Stimulated activated CD4-positive, alpha-beta T cell treated with anti-CD3 and anti-CD28 coated beads, Interleukin-2, amount 100 ng/mL, for 24 hours (primary cell): ENCODE results near the gene RAD51C.
"Not testable (repeated sequence)": the region's sequence is repeated elsewhere in the genome, so short reads cannot be mapped to it uniquely, and the experiment has no call there.

Source experiments
- DNase-seq, 2 donors: peaks; one replicate each; pipeline ENCODE4 v3.0.0-alpha.2; 2020

RAD51C gene

DNA sequence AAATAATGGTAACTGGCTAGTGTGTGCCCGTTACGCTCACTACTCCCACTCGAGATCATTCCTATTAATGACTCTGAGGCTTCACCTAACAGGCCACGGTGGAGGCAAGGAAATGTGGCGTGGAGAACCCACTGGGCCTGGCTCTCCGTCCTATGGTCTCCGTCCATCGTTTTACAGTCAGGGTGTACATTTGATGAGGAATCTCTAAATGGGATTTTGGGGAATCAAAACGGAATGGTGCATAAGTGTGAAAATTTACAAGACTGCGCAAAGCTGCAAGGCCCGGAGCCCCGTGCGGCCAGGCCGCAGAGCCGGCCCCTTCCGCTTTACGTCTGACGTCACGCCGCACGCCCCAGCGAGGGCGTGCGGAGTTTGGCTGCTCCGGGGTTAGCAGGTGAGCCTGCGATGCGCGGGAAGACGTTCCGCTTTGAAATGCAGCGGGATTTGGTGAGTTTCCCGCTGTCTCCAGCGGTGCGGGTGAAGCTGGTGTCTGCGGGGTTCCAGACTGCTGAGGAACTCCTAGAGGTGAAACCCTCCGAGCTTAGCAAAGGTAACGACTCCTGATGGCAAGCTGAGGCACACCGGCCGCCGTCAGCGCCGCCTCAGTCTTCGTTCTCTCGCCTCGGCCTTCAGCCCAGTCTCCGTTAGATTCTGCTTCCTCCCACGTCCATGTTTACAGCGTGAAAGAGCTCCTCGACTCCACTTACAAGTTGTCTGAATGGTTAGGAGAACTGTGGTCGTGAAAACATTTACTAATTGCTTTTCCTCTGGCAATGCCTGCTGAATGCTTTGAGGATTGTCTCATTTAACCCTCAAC is at the start of gene RAD51C:
TSS of gene RAD51C (plus strand) at position 364 of the 817 bp plus-strand sequence. CDS start at position 406, 42 bp downstream.
- peak; percentile 89 to 91 for DNase-seq

DNA sequence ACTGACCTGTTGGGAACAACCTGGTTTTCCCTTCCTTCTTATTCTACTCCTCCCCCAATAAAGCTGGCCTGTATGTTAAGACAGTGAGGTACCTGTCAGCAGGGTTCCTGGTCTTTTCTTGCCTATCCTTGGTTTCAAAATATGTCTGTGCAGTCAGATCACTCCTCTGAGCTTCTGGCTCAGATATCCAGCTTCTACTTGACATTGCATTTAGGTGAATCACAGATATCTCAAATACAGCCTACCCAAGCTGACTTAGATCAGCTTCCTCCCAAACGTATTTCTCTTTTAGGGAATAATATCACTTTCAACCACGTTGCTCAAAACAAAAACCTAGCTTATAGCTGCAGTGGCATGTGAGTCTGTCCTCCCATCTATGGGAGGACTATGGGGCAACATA is 49.3 kb upstream of the RAD51C start:
- no peak for DNase-seq

DNA sequence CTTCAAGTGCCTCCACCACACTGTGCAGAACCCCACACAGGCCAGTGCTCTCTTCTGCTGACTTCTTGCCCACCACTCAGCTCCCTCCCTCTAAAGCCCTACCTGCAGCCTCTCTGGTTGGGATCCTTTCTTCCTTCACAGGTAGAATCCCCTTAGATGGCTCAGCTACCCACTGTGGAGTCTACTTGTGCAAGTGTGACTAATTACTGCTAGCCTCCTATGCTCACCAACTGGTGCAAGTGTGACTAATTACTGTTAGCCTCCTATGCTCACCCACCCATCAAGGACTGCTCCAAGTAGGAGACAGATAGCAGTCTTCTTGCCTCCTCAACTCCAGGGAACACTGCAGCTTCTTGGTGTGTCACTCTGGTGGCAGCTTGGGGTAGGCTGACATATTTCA is 44.2 kb upstream of the RAD51C start:
- DNase-seq, result no peak

DNA sequence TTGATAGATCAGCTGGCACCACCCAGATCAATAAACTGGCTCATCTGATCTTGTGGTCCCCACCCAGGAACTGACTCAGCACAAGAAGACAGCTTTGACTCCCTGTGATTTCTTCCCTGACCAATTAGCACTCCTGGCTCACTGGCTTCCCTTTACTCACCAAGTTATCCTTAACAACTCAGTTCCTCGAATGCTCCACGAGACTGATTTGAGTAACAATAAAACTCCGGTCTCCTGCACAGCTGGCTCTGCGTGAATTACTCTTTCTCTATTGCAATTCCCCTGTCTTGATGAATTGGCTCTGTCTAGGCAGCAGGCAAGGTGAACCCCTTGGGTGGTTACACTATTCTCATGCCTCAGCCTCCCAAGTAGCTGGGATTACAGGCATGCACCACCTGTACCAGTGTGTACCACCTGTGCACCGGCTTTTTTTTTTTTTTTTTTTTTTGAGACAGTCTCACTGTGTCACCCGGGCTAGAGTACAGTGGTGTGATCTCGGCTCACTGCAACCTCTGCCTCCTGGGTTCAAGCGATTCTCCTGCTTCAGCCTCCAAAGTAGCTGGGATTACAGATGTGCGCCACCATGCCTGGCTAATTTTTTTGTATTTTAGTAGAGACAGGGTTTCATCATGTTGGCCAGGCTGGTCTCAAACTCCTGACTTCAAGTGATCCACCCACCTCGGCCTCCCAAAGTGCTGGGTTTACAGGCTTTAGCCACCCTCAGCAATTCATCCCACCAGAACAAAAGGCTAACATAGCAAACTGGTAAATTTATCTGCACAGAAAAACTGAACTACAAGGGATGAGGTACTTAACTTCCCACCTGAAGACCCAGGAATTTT is 34.2 kb upstream of the RAD51C start:
- DNase-seq, result not testable (repeated sequence)

DNA sequence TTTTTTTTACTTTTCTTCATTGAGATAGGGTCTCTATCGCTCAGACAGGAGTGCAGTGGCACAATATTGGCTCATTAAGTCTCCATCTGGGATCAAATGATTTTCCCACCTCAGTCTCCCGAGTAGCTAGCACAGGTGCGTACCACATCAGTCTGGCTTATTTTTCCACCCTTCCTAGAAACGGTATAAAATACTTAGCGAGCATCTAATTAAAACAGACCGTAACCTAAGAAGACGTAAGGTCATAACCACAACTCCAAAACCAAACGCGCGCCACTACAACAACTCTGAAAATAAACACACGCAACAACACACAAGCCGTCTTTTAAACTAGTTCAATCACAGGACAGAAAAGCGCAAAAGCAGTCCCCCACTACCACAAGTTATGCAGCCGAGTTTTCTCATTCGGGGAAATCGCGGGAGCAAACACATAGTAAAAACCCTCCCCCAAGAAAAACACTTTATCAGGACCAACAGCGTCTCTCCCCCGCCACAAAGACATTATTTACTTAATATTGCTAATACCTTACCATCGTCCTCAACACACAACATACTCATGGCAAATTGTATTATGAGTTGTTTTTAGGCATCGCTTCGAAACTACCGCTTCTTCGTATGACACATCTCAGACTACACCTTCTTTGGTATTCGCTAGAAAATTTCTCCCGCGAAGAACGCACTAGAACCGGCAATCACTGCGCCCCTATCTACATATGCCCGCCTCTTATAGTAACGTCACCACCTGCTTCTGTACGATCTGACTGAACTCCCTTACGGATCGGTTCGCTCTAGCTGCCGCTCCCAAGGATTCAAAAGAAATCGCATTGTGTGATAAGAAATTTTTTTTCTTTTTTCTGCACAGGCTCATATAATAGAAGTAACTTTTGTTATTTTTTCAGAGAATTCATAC is 33.3 kb upstream of the RAD51C start:
- DNase-seq, result peak; percentile 69 to 81

DNA sequence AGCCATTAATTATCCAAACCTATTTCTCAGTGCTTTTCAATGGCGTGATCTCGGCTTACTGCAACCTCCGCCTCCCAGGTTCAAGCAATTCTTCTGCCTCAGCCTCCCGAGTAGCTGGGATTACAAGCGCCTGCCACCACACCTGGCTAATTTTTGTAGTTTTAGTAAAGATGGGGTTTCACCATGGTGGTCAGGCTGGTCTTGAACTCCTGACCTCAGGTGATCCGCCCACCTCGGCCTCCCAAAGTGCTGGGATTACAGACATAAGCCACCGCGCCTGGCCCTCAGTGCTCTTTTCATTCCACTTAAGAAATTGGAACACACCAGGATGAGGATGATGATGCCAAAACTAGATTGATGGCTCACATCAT is 32.7 kb upstream of the RAD51C start:
- not testable (repeated sequence) for DNase-seq

DNA sequence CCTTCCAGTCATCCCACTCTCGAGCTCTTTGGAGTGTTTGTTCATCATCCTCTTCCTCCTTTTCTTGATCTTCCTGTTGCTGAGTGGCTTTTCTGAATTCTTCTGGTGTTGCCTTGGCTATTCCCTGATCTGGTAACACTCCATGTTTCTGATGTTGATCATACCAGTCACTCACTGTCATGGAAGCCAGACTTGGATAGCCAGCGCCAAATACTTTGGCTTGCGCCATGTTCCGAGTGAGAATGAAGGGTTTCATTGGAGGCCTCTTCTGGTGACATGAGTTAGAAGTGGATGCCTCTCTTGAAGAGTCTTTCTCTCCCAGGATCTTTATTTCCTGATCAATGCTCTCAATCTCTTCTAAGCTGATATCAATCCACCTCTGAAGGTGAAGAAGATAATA is 31.8 kb upstream of the RAD51C start:
- DNase-seq, result no peak

DNA sequence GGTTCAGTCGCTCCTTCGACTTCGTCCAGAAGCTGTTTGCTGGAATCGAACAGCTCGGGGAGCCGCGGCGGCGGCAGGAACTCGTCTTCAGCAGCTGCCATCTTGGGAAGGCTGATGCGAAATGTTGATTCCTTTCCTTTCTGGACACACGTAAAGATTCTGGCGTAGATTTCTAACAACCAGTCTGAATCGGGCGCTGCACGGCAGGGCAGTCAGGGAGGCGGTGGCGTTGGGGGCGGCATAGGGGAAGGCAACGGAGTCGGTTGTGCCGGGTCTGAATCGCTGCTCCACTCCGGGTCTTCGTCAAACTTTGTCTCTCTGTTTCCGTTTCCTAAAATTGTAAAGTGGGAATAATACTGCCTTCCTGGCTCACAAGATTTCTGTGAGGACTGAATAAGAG is 30.9 kb upstream of the RAD51C start:
- no peak for DNase-seq

DNA sequence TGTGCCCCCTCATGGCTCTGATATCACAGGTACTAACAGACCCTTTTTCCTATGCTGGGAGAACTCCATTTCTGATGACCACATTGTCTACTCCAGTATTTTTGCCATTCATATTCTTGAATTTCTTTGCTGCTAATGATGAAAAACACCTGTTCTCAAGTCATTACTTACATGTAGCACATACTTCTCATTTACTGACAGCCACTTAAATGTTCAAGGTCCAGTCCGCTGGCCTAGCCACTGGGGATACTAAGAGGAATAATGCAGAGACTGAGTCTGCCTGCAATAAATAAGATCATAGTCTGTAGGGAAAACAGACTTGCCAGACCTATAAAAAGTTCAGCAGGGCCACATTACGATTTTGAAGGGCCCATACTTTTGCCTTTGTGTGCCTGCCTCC is 28.1 kb upstream of the RAD51C start:
- DNase-seq, result no peak

DNA sequence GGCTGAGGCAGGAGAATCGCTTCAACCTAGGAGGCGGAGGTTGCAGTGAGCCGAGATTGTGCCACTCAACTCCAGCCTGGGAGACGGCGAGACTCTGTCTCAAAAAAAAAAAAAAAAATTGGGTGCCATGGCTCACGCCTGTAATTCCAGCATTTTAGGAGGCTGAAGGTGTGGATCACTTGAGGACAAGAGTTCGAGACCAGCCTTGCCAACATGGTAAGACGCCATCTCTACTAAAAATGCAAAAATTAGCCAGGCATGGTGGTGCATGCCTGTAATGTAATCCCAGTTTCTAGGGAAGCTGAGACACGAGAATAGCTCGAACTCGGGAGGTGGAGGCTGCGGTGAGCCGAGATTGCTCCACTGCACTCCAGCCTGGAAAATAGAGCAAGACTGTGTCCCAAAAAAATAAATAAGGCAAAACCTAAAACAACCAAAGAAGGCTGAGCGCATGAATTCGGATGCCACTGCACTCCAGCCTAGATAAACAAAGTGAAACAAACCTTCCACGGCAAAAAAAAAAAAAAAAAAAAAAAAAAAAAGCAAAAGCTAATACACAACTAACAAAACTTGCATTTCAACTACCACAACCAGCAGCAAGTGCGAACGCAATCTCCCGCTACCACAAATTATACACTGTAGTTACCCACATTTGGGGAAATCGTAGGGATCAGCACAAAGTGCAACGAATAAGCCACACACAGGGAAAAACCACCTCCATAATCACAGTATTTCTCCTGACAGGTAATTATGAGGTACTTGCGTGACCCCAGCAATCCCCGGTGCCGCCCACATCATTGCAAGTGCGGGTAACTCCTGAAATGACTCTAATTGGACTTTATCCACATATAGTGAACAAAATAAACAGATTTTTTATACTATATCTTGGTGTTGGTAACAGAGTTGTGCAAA is 26.2 kb upstream of the RAD51C start:
- no peak for DNase-seq

DNA sequence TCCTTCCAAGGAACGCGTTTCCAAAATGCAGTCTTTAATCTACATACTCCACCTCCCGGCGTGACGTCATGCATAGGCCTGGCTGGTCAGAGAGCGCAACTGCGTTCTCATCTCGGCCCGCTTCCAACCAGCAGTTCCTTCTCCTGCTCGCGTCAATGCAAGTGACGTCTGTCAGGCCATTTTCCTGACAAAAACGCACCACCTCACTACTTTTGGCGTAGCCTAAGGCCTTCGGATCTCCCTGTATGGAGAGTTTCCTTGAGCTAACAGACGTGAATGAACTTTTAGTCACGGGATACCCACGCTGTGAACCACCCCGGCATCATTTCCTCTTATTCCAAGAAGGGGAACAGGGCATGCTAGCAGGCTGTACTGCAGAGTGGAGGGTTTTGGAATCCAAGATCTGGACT is 25.5 kb upstream of the RAD51C start:
- DNase-seq, result peak; percentile 33 to 57

DNA sequence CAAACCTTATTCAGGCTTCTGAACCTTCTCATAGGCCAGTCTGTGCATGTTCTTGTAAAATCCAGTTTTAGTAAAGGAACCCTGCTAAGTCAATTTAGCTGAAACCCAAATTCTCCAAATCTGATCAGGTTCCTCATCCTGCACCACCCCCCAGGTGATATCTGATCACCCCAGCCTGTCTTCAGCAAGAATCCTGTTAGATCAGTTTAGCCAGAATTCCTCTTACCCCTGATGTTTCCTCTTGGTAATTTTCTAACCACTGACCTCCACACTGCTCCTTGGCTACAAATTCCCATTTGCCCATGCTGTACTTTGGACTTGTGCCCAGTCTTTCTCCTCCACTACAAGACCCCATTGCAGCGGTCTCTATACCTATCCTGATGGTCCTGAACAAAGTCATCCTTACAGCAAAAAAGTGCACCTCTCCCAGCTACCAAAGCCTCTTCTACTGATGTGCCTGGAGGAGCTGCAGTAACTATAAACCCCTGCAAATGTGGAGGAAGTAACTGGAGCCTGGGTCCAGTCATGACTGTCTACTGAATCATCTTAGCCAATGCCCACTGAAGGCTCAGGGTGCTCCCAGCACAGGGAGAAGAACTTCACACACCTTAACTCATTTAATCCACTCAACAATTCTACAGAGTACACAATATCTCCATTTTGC is 24.3 kb upstream of the RAD51C start:
- no peak for DNase-seq

DNA sequence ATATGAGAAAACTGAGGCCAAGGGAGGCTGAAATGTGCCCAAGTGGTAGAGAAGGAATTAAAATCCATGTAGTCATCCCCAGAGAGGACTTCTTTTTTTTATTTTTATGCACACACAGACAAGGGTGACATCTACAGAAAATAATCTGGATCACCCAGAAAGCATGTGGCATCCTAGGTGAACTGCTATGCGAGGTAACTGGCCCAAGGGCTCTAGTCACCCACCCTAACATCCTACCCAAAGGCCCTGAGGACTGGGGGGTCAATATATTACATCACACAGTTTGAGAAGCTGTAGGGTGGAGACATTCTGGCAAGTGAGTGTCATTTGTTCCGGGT is 23.8 kb upstream of the RAD51C start:
- no peak for DNase-seq

DNA sequence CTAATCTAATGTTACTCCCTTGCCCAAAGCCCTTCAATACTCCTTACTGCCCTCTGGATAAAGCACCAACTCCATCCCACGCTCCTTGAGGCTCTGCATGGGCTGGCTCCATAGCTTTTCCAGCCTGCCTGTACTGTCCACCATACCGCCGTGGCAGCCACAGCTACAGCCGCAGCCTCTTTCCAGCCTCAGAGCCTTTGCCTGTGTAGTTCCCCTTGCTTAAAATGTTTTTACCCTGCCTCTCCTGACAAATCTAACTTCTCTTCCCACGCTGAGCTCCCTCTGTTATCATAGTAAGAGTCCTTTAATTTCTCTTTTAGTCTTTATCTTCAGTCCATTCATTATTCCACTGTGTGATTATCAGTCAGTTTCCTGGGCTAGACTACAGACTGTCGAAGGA is 22.5 kb upstream of the RAD51C start:
- no peak for DNase-seq

DNA sequence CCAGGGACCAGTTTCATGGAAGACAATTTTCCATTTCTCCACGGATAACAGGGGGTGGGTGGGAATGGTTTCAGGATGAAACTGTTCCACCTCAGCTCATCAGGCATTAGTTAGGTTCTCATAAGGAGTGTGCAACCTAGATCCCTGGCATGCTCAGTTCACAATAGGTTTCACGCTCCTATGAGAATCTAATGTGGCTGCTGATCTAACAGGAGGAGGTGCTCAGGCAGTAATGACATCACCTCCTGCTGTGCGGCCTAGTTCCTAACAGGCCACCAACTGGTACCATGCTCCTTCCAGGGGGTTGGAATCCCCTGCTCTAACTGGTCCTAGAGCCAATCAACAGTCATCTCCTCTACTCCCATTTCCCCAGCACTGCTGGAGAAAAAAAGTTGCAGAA is 20.4 kb upstream of the RAD51C start:
- DNase-seq, result no peak

DNA sequence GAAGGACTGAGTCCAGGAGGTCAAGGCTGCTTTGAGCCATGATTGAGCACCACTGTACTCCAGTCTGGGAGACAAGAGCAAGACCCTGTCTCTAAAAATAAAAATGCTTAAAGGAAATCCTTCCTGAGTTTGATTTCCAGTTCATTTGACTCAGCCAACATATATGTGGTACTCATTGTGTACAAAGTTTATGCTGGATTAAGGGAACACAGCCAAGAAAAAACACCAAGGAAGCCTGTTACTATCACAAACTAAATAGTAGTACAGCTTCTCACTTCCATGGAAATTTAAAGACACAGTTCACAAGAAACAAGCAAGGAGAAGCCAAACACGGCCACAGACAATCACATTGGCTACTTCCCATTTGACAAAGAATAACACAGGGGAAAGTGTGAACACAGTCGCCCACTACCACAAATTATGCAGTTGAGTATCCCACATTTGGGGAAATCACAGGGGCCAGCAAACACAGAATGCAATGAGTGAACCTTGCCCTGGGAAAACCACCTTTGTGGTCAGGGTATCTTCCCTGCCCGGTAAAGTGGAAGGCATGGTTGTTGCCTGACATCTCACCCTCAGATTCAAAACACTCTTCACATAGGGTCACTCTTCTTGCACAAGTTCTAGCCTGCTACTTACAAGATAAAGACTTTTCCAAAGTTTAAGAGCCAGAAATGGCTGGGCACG is 15.1 kb upstream of the RAD51C start:
- DNase-seq, result no peak

DNA sequence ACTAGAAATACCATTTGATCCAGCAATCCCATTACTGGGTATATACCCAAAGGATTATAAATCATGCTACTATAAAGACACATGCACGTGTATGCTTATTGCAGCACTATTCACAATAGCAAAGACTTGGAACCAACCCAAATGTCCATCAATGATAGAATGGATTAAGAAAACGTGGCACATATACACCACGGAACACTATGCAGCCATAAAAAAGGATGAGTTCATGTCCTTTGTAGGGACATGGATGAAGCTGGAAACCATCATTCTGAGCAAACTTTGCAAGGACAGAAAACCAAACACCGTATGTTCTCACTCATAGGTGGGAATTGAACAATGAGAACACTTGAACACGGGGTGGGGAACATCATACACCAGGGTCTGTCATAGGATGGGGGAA is 14.1 kb upstream of the RAD51C start:
- DNase-seq, result not testable (repeated sequence)

DNA sequence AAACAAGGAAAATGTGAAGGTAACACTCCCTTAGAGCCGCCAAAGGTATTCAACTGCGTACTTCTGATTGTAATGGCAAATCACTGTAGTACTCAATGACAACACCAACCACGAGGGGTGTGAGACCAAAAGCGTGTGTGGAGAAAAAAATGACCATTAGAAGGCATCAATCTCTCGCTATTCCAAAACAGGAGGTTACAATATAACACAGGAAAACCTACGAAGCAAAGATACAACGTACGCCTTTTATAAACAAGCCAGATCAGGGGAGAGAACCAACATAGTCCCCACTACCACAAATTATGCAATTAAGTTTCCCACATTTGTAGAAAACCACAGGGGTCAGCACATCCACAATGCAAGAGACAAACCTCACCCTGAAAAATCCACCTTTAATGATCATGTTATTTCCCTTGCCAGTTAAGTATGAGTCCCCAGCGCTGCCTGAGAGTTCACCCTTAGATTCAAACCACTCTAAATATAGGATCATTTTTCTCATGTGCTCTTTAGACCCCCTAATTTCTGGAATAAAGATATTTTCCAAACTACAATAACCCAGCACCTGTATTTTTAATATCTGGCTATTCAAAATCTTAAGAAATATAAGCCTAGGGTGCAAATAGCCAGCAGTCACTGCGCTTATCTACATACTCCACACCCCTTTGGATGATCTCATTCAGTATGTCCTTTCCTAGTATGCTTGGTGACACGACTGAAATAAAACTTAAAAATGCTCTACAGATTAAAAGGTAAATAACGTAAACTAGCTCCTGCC is 13.0 kb upstream of the RAD51C start:
- DNase-seq, result no peak

DNA sequence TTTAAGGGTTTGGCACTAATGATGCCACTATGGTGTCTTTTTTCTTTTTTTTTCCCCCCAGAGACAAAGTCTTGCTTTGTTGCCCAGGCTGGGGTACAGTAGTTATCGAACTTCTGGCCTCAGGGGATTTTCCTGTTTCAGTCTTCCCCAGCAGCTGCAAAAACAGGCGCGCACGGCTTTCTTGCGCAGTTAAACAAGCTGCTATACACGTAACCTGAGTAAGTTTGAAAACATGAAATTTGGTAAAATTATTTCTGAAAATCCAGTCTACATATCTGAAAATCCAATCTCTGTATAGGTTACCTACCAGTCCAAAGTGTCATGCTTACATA is 12.4 kb upstream of the RAD51C start:
- no peak for DNase-seq

DNA sequence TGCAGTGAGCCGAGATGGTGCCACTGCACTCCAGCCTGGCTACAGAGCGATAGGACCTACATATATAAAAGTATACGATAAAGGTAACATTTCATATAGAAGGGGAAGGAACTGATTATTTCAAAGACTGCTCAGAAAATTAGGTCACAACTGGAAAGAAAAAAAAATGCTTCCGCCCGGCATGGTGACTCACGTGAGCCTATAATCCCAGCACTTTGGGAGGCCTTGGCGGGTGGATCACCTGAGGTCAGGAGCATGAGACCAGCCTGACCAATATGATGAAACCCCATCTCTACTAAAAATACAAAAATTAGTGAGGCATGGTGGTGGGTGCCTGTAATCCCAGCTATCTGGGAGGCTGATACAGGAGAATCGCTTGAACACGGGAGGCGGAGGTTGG is 8.4 kb upstream of the RAD51C start:
- DNase-seq, result no peak
